Kidney epithelial cell (primary cell): ENCODE data around the gene MEGF11. TPM values are rescaled to one million over a fixed set of nuclear protein-coding genes. Genes with fewer than 3 reads are reported as not detected.

Experiments used
- DNase-seq: peaks from one replicate; pipeline ENCODE4 v3.0.0-alpha.2; 2010; ENCODE audit warnings: low read depth
- H3K27me3 ChIP-seq: 2 replicates; pipeline ENCODE4 v1.6.0; 2011; ENCODE audit warnings: low read length; ENCODE audit not compliant: control insufficient read depth, insufficient read depth
- H3K36me3 ChIP-seq: 2 replicates; pipeline ENCODE4 v1.5.1; 2011; ENCODE audit warnings: low read length; ENCODE audit not compliant: control insufficient read depth, insufficient read depth
- H3K4me3 ChIP-seq: 2 replicates; pipeline ENCODE4 v1.5.1; 2011; ENCODE audit warnings: low read depth, mild to moderate bottlenecking, control low read depth, low read length
- total RNA-seq: library from RNA; depleted of rRNA; stranded (reverse); fragments of >200 nt; gene quantifications from 2 replicates; pipeline ENCODE4 v1.2.3, GENCODE V29; 2015
- TF ChIP-seq, protein P1 (sequence below): IDR thresholded peaks from 2 replicates; pipeline ENCODE4 v1.5.1; 2011; ENCODE audit warnings: mild to moderate bottlenecking, moderate library complexity, low read length, control low read depth, inconsistent platforms; ENCODE audit not compliant: insufficient read depth, poor library complexity, severe bottlenecking

The MEGF11 gene
- total RNA-seq, 1 donor from 2014 or later: 0.63 TPM

DNA sequence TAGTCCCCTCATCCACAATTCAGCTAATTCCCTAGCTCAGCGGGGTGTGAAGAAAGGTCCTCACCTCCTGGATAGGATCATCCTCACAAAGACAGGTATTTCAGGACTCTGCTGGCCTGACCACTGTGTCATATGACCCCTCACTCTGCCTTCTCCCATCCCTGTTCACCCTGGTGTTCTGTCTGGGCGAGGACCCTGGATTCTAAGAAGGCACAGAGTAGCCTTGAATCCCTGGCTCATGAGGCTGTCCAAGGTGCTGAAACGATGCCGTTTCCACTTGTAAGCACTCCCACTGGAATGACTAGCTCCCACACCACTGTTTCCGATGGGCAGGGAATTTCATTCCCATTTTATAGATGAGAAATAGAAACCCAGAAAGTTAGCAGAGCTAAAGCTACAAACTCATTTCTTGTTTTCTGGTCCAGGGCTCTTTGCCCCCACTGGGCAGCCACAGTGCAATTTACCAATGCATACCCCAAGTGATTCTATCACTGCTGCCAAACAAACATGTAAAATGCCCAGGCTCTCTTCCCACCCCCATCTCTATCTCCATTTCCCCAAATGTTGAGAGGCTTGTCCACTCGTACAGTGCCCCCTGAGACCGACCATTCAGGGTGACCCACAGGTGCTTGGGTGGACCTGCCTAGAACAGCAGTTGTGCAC, 301.0 kb downstream of the MEGF11 start:
- TF ChIP-seq, protein P1, sequence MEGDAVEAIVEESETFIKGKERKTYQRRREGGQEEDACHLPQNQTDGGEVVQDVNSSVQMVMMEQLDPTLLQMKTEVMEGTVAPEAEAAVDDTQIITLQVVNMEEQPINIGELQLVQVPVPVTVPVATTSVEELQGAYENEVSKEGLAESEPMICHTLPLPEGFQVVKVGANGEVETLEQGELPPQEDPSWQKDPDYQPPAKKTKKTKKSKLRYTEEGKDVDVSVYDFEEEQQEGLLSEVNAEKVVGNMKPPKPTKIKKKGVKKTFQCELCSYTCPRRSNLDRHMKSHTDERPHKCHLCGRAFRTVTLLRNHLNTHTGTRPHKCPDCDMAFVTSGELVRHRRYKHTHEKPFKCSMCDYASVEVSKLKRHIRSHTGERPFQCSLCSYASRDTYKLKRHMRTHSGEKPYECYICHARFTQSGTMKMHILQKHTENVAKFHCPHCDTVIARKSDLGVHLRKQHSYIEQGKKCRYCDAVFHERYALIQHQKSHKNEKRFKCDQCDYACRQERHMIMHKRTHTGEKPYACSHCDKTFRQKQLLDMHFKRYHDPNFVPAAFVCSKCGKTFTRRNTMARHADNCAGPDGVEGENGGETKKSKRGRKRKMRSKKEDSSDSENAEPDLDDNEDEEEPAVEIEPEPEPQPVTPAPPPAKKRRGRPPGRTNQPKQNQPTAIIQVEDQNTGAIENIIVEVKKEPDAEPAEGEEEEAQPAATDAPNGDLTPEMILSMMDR: no peak
- Histone ChIP-seq H3K27me3 (peaks cover 2% of the 10 kb centered on the region), H3K4me3 (no peak overlapping the region), H3K36me3 (no peaks in the 10 kb centered on the region)
- DNase-seq: no peak

DNA sequence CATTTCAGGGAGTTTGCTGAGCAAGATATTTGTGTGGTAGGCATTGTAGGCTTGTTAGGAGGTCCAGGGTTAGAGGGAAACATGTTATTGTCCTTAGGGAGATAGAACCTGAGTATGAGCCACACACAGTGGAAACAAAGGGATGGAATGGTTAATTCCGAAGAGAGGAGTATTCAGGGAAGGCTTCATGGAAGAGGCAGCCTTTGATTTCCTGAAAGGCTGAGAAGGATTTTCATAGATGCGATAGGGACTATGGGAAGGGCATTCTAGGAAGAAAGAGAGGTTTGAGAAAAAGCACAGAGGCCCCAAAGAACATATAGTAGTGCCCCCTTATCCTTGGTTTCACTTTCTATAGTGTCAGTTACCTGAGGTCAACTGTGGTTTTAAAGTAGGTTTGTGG, 302.5 kb downstream of the MEGF11 start:
- no peaks in the 10 kb centered on the region for H3K36me3 ChIP-seq
- H3K4me3 ChIP-seq: no peak overlapping the region
- TF ChIP-seq, protein P1: no peak
- peaks cover 2% of the 10 kb centered on the region for H3K27me3 ChIP-seq
- no peak for DNase-seq

DNA sequence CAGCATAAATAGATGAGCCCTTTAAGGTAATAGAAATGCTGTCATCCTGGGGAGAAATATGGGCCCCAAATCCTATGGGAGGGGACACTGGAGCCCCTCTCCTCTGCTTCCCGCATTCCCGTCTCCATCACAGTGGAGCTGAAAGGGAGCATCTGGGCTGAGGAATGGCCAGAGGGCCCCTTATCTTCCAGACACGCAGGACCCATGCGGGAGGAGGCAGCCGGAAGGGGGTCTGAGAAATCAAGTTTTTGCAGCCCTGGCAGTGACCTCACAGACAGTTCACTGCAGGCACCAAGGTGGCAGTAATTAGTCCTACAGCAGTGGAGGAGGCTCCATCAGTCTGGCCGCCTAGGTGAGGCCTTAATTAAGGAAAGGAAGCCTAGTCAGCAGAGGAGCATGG, 304.1 kb downstream of the MEGF11 start:
- Histone ChIP-seq H3K4me3 (no peak overlapping the region), H3K36me3 (no peaks in the 10 kb centered on the region), H3K27me3 (peaks cover 2% of the 10 kb centered on the region)
- TF ChIP-seq, protein P1: no peak
- DNase-seq: no peak

DNA sequence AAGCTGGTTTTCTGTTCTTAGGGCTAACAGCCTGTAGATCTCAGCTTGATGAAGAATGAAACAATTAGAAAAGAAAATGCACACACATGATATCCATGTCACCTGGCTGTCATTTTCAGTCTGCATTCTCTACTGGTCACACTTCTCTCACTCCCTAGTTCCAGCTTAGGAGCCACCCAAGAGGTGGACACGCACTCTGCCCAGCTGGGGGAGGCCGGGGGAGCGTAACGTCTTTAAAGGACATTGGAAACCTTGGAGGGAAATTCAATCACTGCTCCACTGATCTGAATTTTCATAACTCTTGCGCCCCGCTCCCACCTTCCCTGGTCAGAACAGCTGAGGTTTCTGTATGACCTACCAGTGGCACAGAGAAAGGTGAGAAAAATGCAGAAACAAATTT, 304.5 kb downstream of the MEGF11 start:
- Histone ChIP-seq H3K4me3 (no peak overlapping the region), H3K36me3 (no peaks in the 10 kb centered on the region), H3K27me3 (peaks cover 2% of the 10 kb centered on the region)
- TF ChIP-seq, protein P1: no peak
- no peak for DNase-seq

DNA sequence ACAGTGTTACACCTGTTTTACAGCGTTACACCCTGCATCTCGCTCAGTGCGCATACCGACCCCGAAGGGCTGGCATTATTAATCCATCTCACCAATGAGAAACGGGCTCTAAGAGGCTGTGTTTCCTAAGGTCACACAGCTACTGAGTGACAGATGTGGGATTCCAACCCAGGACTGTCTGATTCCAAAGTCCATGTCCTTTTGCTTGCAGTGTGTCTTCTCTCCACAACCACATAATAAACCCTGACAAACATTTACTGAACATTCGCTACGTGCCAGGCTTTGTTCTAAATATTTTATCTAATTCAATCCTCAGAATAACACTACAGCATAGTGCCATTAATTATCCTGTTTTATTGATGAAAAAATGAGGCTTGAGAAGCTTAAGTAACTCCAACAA, 305.2 kb downstream of the MEGF11 start:
- peaks cover 2% of the 10 kb centered on the region for H3K27me3 ChIP-seq
- no peak for DNase-seq
- H3K4me3 ChIP-seq: no peak overlapping the region
- TF ChIP-seq, protein P1: no peak
- H3K36me3 ChIP-seq: no peaks in the 10 kb centered on the region

DNA sequence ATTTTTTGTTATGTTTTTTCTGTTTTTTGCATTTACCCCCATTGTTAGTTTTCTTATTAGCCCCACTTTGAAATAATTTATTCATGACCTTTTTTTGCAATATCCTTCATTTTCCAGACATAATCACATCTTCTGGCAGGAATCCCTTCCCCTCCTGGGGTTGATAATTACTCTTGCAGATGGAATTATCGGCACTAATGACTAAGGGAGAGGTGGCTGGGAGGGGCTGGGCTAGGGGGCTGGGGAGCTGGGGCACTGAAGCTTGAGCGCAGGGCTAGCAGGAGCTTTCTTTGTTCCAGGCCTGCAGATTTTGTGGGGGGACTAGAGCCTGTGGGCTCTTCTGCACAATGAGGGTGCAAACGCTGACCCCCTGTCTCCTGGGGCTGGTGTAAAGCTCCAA, 306.5 kb downstream of the MEGF11 start:
- no peak for DNase-seq
- H3K36me3 ChIP-seq: no peaks in the 10 kb centered on the region
- TF ChIP-seq, protein P1: no peak
- peaks cover 2% of the 10 kb centered on the region for H3K27me3 ChIP-seq
- H3K4me3 ChIP-seq: no peak overlapping the region
